Astrocyte (in vitro differentiated cells and primary cell): ENCODE measurements around the gene FANCE. TPM values are rescaled to one million over a fixed set of nuclear protein-coding genes. Genes with fewer than 3 reads are reported as not detected.
A peak's percentile ranks its signal among the peaks of the same experiment; 100 is the strongest.

Source experiments
- DNase-seq: peaks from one replicate; pipeline ENCODE4 v3.0.0-alpha.2; 2010; ENCODE audit warnings: low read depth
- FAIRE-seq: peaks from 2 replicates; lab custom pipeline; 2011; peaks lifted over from hg19 to GRCh38; lab: Jason Lieb, UNC
- H2AFZ ChIP-seq: 2 replicates; pipeline ENCODE4 v1.6.0; 2012; ENCODE audit warnings: low read depth, low read length, inconsistent platforms
- H3K27ac ChIP-seq: 2 replicates; pipeline ENCODE4 v1.5.1; 2011; ENCODE audit warnings: low read depth, low read length, inconsistent platforms
- H3K27me3 ChIP-seq: 2 replicates; pipeline ENCODE4 v1.6.0; 2011; ENCODE audit warnings: low read length, inconsistent platforms; ENCODE audit not compliant: insufficient read depth
- H3K36me3 ChIP-seq: 2 replicates; pipeline ENCODE4 v1.5.1; 2011; ENCODE audit warnings: low read length, inconsistent platforms; ENCODE audit not compliant: insufficient read depth
- H3K4me1 ChIP-seq: 2 replicates; pipeline ENCODE4 v1.5.1; 2011; ENCODE audit warnings: low read length, inconsistent platforms; ENCODE audit not compliant: insufficient read depth
- H3K4me2 ChIP-seq: 2 replicates; pipeline ENCODE4 v1.6.0; 2012; ENCODE audit warnings: low read length, inconsistent platforms
- H3K4me3 ChIP-seq: 2 replicates; pipeline ENCODE4 v1.5.1; 2011; ENCODE audit warnings: low read depth, mild to moderate bottlenecking, low read length, inconsistent platforms; ENCODE audit not compliant: insufficient read depth
- H3K79me2 ChIP-seq: 2 replicates; pipeline ENCODE4 v1.6.0; 2012; ENCODE audit warnings: mild to moderate bottlenecking, low read length, inconsistent platforms; ENCODE audit not compliant: insufficient read depth
- H3K9ac ChIP-seq: 2 replicates; pipeline ENCODE4 v1.6.0; 2012; ENCODE audit warnings: mild to moderate bottlenecking, low read length, inconsistent platforms
- H3K9me3 ChIP-seq: 2 replicates; pipeline ENCODE4 v1.5.1; 2012; ENCODE audit warnings: low read depth, mild to moderate bottlenecking, low read length, inconsistent platforms; ENCODE audit not compliant: insufficient read depth
- H4K20me1 ChIP-seq: 2 replicates; pipeline ENCODE4 v1.6.0; 2012; ENCODE audit warnings: low read length, inconsistent platforms; ENCODE audit not compliant: insufficient read depth
- H3K27ac Mint-ChIP-seq: one replicate; pipeline ENCODE4 v1.8.0; 2021; ENCODE audit warnings: mild to moderate bottlenecking, mixed read lengths; ENCODE audit not compliant: unreplicated experiment
- H3K27me3 Mint-ChIP-seq: one replicate; pipeline ENCODE4 v1.8.0; 2021; ENCODE audit warnings: low read depth, mixed read lengths; ENCODE audit not compliant: unreplicated experiment
- H3K36me3 Mint-ChIP-seq: one replicate; pipeline ENCODE4 v1.8.0; 2021; ENCODE audit warnings: low read depth, mixed read lengths; ENCODE audit not compliant: unreplicated experiment
- H3K4me1 Mint-ChIP-seq: one replicate; pipeline ENCODE4 v1.8.0; 2021; ENCODE audit warnings: low read depth, mixed read lengths; ENCODE audit not compliant: unreplicated experiment
- H3K4me3 Mint-ChIP-seq: one replicate; pipeline ENCODE4 v1.8.0; 2021; ENCODE audit warnings: mild to moderate bottlenecking, moderate library complexity, mixed read lengths; ENCODE audit not compliant: unreplicated experiment
- H3K9me3 Mint-ChIP-seq: one replicate; pipeline ENCODE4 v1.8.0; 2021; ENCODE audit warnings: mild to moderate bottlenecking, mixed read lengths; ENCODE audit not compliant: unreplicated experiment
- CTCF ChIP-seq: IDR thresholded peaks from 2 replicates; pipeline ENCODE4 v1.5.1; 2011; ENCODE audit warnings: low read depth, mild to moderate bottlenecking, inconsistent platforms, low read length, moderate library complexity; ENCODE audit not compliant: insufficient read depth
- EZH2 ChIP-seq: IDR thresholded peaks from 2 replicates; pipeline ENCODE4 v1.6.1; 2012; ENCODE audit warnings: mild to moderate bottlenecking, low read length, inconsistent platforms; ENCODE audit not compliant: insufficient read depth
- total RNA-seq: library from RNA; stranded (reverse); gene quantifications from 2 replicates; pipeline ENCODE4 v1.2.1, GENCODE V29; 2021

FANCE gene
- total RNA-seq, 1 donor from 2014 or later: 2.9 TPM

DNA sequence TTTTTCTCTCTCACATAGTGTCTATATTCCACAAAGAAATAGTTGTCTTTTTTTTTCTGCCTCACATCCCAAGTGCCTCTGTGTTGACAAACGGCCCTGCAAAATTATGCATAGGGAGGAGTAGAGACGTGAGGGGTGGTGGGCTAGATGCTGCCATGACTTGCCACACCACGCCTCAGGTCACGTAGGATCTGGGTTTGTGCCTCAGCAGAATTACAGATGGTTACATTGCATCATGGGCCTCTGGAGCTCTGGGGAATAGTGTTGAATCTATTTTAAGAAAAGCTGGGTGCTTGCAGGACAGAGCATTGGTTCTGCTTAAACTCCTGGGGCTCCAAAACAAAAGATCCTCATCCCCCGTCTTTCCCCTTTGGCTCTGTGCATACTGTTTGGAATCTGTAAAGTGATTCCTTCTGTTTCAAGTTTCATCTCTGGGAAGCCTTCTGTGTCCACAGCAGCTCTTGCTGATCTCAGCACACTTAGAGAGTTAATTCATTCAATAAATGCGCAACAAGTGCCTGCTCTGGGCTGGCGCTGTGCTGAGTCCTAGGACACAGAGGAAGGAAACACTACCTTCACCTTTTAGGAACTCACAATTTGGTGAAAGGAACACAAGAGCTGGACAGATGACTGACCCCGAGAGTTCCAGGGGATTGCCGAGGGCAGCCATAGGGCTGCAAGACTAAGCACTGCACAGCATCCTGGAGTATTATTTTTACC, 2.4 kb downstream of the FANCE start:
- H3K36me3 ChIP-seq: no peaks in the 10 kb centered on the region
- H3K4me2 ChIP-seq: no peak overlapping the region
- no peak overlapping the region for H2AFZ ChIP-seq
- H3K27me3 Mint-ChIP-seq: peaks cover 11% of the 10 kb centered on the region
- no peaks in the 10 kb centered on the region for H3K27me3 ChIP-seq
- H3K36me3 Mint-ChIP-seq: peaks cover 11% of the 10 kb centered on the region
- peak overlapping the region; percentile 5 for H3K4me3 Mint-ChIP-seq
- no peak overlapping the region for H3K9ac ChIP-seq
- H3K4me1 ChIP-seq: peaks cover 16% of the 10 kb centered on the region
- DNase-seq: no peak
- H3K9me3 ChIP-seq: no peaks in the 10 kb centered on the region
- no peaks in the 10 kb centered on the region for H3K9me3 Mint-ChIP-seq
- FAIRE-seq: no peak
- H4K20me1 ChIP-seq: no peaks in the 10 kb centered on the region
- H3K27ac Mint-ChIP-seq: no peak overlapping the region
- peaks cover 10% of the 10 kb centered on the region for H3K4me1 Mint-ChIP-seq
- TF ChIP-seq EZH2 (no peak), CTCF (no peak)
- no peak overlapping the region for H3K4me3 ChIP-seq
- H3K27ac ChIP-seq: no peak overlapping the region
- H3K79me2 ChIP-seq: no peaks in the 10 kb centered on the region

GRCh38 chr6:35457907-35458306, 5.8 kb downstream of the FANCE start:
- H2AFZ ChIP-seq: no peak overlapping the region
- no peaks in the 10 kb centered on the region for H3K79me2 ChIP-seq
- H3K36me3 ChIP-seq: peaks cover 2% of the 10 kb centered on the region
- H3K4me1 Mint-ChIP-seq: peaks cover 10% of the 10 kb centered on the region
- no peaks in the 10 kb centered on the region for H3K27me3 Mint-ChIP-seq
- H3K27me3 ChIP-seq: no peaks in the 10 kb centered on the region
- H3K4me1 ChIP-seq: peaks cover 7% of the 10 kb centered on the region
- no peak for DNase-seq
- H3K4me3 ChIP-seq: no peak overlapping the region
- no peaks in the 10 kb centered on the region for H3K9me3 ChIP-seq
- no peak for TF ChIP-seq EZH2
- no peak for TF ChIP-seq CTCF
- no peak overlapping the region for H3K9ac ChIP-seq
- H3K36me3 Mint-ChIP-seq: peaks cover 11% of the 10 kb centered on the region
- H3K27ac Mint-ChIP-seq: no peak overlapping the region
- H3K4me3 Mint-ChIP-seq: no peak overlapping the region
- H3K27ac ChIP-seq: no peak overlapping the region
- no peaks in the 10 kb centered on the region for H3K9me3 Mint-ChIP-seq
- no peak for FAIRE-seq
- H3K4me2 ChIP-seq: no peak overlapping the region
- no peaks in the 10 kb centered on the region for H4K20me1 ChIP-seq

DNA sequence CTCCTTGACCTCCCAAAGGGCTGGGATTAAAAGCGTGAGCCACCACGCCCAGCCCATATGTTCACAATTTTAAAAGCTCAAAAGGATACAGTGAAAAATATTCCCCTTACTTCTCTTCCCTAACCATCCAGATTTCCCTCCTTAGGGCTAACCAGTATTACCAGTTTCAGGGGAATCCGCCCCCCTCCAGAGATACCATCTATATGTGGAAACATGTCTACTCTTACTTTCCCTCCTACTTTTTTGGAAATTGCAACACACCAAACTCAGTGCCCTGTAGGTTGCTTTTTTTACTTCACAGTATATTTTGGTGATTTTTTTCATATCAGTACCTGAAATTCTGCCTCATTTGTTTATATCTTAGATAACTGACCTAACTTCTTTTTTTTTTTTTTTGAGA, 9.1 kb downstream of the FANCE start:
- Histone ChIP-seq H3K36me3 (peaks cover 2% of the 10 kb centered on the region), H3K27ac (no peak overlapping the region), H3K27me3 (no peaks in the 10 kb centered on the region), H3K4me3 (no peak overlapping the region), H3K9ac (no peak overlapping the region), H2AFZ (no peak overlapping the region), H3K9me3 (no peaks in the 10 kb centered on the region), H3K4me2 (no peak overlapping the region), H4K20me1 (no peaks in the 10 kb centered on the region), H3K79me2 (no peaks in the 10 kb centered on the region), H3K4me1 (no peaks in the 10 kb centered on the region)
- Mint-ChIP-seq H3K4me1 (no peaks in the 10 kb centered on the region), H3K27me3 (no peaks in the 10 kb centered on the region), H3K27ac (no peak overlapping the region), H3K9me3 (peaks cover 2% of the 10 kb centered on the region), H3K4me3 (peak overlapping the region; percentile 4), H3K36me3 (peaks cover 13% of the 10 kb centered on the region)
- no peak for DNase-seq
- TF ChIP-seq EZH2 (no peak), CTCF (no peak)
- no peak for FAIRE-seq
